Calu3 (cell line): Measurements from ENCODE around the gene TSPAN5. TPM values are rescaled to one million over a fixed set of nuclear protein-coding genes. Genes with fewer than 3 reads are reported as not detected.
"Not testable (repeated sequence)": the region's sequence is repeated elsewhere in the genome, so short reads cannot be mapped to it uniquely, and the experiment has no call there.

Experiments used
- Bru-seq: library from RNA; stranded (reverse); fragments of 400-500 nt; gene quantifications from one replicate; lab custom pipeline; 2021; lab: Mats Ljungman, UMichigan
- BruChase-seq, 2 experiments: library from RNA; stranded (reverse); fragments of 400-500 nt; gene quantifications; one replicate each; lab custom pipeline; 2021; lab: Mats Ljungman, UMichigan
- BruUV-seq: library from RNA; stranded (reverse); fragments of 400-500 nt; replicated peaks from 2 replicates; lab custom pipeline; 2021; lab: Mats Ljungman, UMichigan
- CTCF ChIA-PET: fragments of 300-600 bp; sonication (Branson Sonifier 250); formaldehyde crosslinking; loops from one replicate; lab custom pipeline; 2022; ENCODE audit warnings: antibody characterized with exemption; lab: Charles Lee
- DNase-seq: peaks from one replicate; pipeline ENCODE4 v3.0.0; 2022
- H3K27ac Mint-ChIP-seq: one replicate; pipeline ENCODE4 v1.8.0; 2022; ENCODE audit warnings: mixed read lengths; ENCODE audit not compliant: unreplicated experiment
- H3K27me3 Mint-ChIP-seq: one replicate; pipeline ENCODE4 v1.8.0; 2022; ENCODE audit warnings: mixed read lengths; ENCODE audit not compliant: unreplicated experiment
- H3K36me3 Mint-ChIP-seq: one replicate; pipeline ENCODE4 v1.8.0; 2022; ENCODE audit warnings: mild to moderate bottlenecking, moderate library complexity, mixed read lengths; ENCODE audit not compliant: insufficient read depth, unreplicated experiment
- H3K4me1 Mint-ChIP-seq: one replicate; pipeline ENCODE4 v1.8.0; 2022; ENCODE audit warnings: mild to moderate bottlenecking, low read depth, mixed read lengths; ENCODE audit not compliant: unreplicated experiment
- H3K4me3 Mint-ChIP-seq: one replicate; pipeline ENCODE4 v1.8.0; 2022; ENCODE audit warnings: mild to moderate bottlenecking, low read depth, moderate library complexity, mixed read lengths; ENCODE audit not compliant: unreplicated experiment
- H3K9me3 Mint-ChIP-seq: one replicate; pipeline ENCODE4 v1.8.0; 2022; ENCODE audit warnings: low read depth, mixed read lengths; ENCODE audit not compliant: unreplicated experiment
- CTCF ChIP-seq: fragments of 200-600 bp; IDR thresholded peaks from one replicate; pipeline ENCODE4 v1.8.0; 2022; ENCODE audit warnings: antibody characterized with exemption; ENCODE audit not compliant: unreplicated experiment
- intact Hi-C: fragments of 100-400 bp; cut with micrococcal nuclease; formaldehyde crosslinking; loops from one replicate; pipeline ENCODE4 v1.10.0; 2022; ENCODE audit not compliant: unreplicated experiment
- long read RNA-seq: library from polyadenylated mRNA; stranded (forward); transcript quantifications from one replicate; pipeline ENCODE4 v2.0.0, GENCODE V29; 2022
- total RNA-seq: library from RNA; stranded (reverse); gene quantifications from 2 replicates; pipeline ENCODE4 v1.2.3, GENCODE V29; 2022

TSPAN5 gene
- total RNA-seq: 4.4 and 4.8 TPM in 2 replicates
- Bru-seq, nascent RNA: percentile 42 among the genes with signal in this experiment
- BruChase-seq, experiment 1, labeled RNA remaining after a 6-hour chase: percentile 39 among the genes with signal in this experiment
- BruChase-seq, experiment 2, labeled RNA remaining after a 2-hour chase: percentile 39 among the genes with signal in this experiment
- long read RNA-seq, transcript TSPAN5-201 (8 exons, 3,365 nt): major isoform, 6 of 7 reads
- long read RNA-seq, partial matches to known transcripts: 0 of 7 reads
- long read RNA-seq, other reads (novel, unspliced or antisense): 1 of 7 reads

GRCh38 chr4:98658287-98659105 is at the start of gene TSPAN5:
TSPAN5 (minus strand) TSS chr4:98658611.
- no TSS peak for BruUV-seq
- Mint-ChIP-seq H3K36me3 (peaks cover 26% of the 10 kb centered on the region), H3K27me3 (peaks cover 10% of the 10 kb centered on the region), H3K9me3 (no peaks in the 10 kb centered on the region), H3K27ac (peak within 1 kb of the TSS; percentile 57), H3K4me3 (peak within 1 kb of the TSS; percentile 86), H3K4me1 (peaks cover 79% of the 10 kb centered on the region)
- CTCF ChIA-PET: interaction anchor here (0.6 kb wide), 1 partner anchor 52 kb away, joined by 4 read pairs; no protein-coding TSS in a partner anchor
- TF ChIP-seq CTCF: no peak
- DNase-seq: peak; percentile 74
- intact Hi-C loops: loop anchor here (10.0 kb wide), 1 partner anchor 276 kb away; no protein-coding TSS in a partner anchor

- no peaks in the 10 kb centered on the region for H3K36me3 Mint-ChIP-seq
- DNase-seq: no peak
- H3K9me3 Mint-ChIP-seq: peaks cover 9% of the 10 kb centered on the region
- no TSS peak for BruUV-seq
- H3K4me1 Mint-ChIP-seq: no peaks in the 10 kb centered on the region
- no peak overlapping the region for H3K4me3 Mint-ChIP-seq
- intact Hi-C loops: no loop called here
- CTCF ChIA-PET: no interaction called here
- no peak for TF ChIP-seq CTCF
- no peaks in the 10 kb centered on the region for H3K27me3 Mint-ChIP-seq
- no peak overlapping the region for H3K27ac Mint-ChIP-seq
Observed at GRCh38 chr4:98706935-98707334, 48.5 kb upstream of the TSPAN5 start.

GRCh38 chr4:98706200-98706813 is 47.9 kb upstream of the TSPAN5 start:
- no peaks in the 10 kb centered on the region for H3K36me3 Mint-ChIP-seq
- no peak for TF ChIP-seq CTCF
- intact Hi-C loops: no loop called here
- H3K27me3 Mint-ChIP-seq: no peaks in the 10 kb centered on the region
- peaks cover 9% of the 10 kb centered on the region for H3K9me3 Mint-ChIP-seq
- H3K4me3 Mint-ChIP-seq: no peak overlapping the region
- no TSS peak for BruUV-seq
- no peaks in the 10 kb centered on the region for H3K4me1 Mint-ChIP-seq
- no peak for DNase-seq
- CTCF ChIA-PET: no interaction called here
- no peak overlapping the region for H3K27ac Mint-ChIP-seq

- H3K27ac Mint-ChIP-seq, H3K36me3 Mint-ChIP-seq, intact Hi-C loops, H3K9me3 Mint-ChIP-seq, CTCF ChIA-PET, H3K27me3 Mint-ChIP-seq, DNase-seq, H3K4me3 Mint-ChIP-seq, BruUV-seq, H3K4me1 Mint-ChIP-seq: not testable (repeated sequence)
Observed at GRCh38 chr4:98705586-98705985, 47.2 kb upstream of the TSPAN5 start.
